Breast epithelium (tissue), 3 donors: ENCODE measurements around the gene CPNE6.

Source experiments
- CTCF ChIP-seq, 3 donors: fragments of 450-650 bp; IDR thresholded peaks; one replicate each; pipeline ENCODE4 v1.5.1; 2016 to 2017; ENCODE audit warnings: antibody characterized with exemption in 3 of 3, mild to moderate bottlenecking in 3 of 3, moderate library complexity in 3 of 3
- POLR2A ChIP-seq: fragments of 450-650 bp; IDR thresholded peaks from one replicate; pipeline ENCODE4 v1.6.1; 2016; ENCODE audit warnings: antibody characterized with exemption, mild to moderate bottlenecking, moderate library complexity
- POLR2AphosphoS5 ChIP-seq, 3 donors: sonication (generic); formaldehyde crosslinking; IDR thresholded peaks; one replicate each; pipeline ENCODE4 v1.6.1; 2017; ENCODE audit warnings: antibody characterized with exemption in 3 of 3

GRCh38 chr14:24072881-24073877 lies 1.8 kb downstream of the CPNE6 start:
- TF ChIP-seq POLR2A (no peak), CTCF (IDR thresholded peaks at IDR 0.05) (no peak), POLR2AphosphoS5 (IDR thresholded peaks at IDR 0.05) (no peak)
